Progenitor cell of endocrine pancreas (in vitro differentiated cells): ENCODE data around the gene MVK. TPM values are rescaled to one million over a fixed set of nuclear protein-coding genes. Genes with fewer than 3 reads are reported as not detected.

Experiments
- DNase-seq: peaks from one replicate; pipeline ENCODE4 v3.0.0; 2021; ENCODE audit warnings: low spot score; ENCODE audit not compliant: unreplicated experiment
- H3K27ac Mint-ChIP-seq: 2 replicates; pipeline ENCODE4 v1.8.0; 2021; ENCODE audit warnings: mild to moderate bottlenecking, moderate library complexity, mixed read lengths
- H3K27me3 Mint-ChIP-seq: 2 replicates; pipeline ENCODE4 v1.8.0; 2021; ENCODE audit warnings: mixed read lengths
- H3K36me3 Mint-ChIP-seq: 2 replicates; pipeline ENCODE4 v1.8.0; 2022; ENCODE audit warnings: mixed read lengths; ENCODE audit not compliant: insufficient read depth
- H3K4me1 Mint-ChIP-seq: 2 replicates; pipeline ENCODE4 v1.8.0; 2021; ENCODE audit warnings: low read depth, mixed read lengths
- H3K4me3 Mint-ChIP-seq: 2 replicates; pipeline ENCODE4 v1.8.0; 2021; ENCODE audit warnings: low read depth, mild to moderate bottlenecking, moderate library complexity, mixed read lengths
- H3K9me3 Mint-ChIP-seq: 2 replicates; pipeline ENCODE4 v1.8.0; 2021; ENCODE audit warnings: low read depth, mixed read lengths
- CTCF ChIP-seq: fragments of 200-600 bp; sonication (generic); IDR thresholded peaks from one replicate; pipeline ENCODE4 v1.5.0; 2021; ENCODE audit warnings: antibody characterized with exemption, mild to moderate bottlenecking; ENCODE audit not compliant: unreplicated experiment
- total RNA-seq: library from RNA; stranded (reverse); gene quantifications from 2 replicates; pipeline ENCODE4 v1.2.1, GENCODE V29; 2021

MVK gene
- total RNA-seq, 1 donor from 2014 or later, result 33.3 TPM

DNA sequence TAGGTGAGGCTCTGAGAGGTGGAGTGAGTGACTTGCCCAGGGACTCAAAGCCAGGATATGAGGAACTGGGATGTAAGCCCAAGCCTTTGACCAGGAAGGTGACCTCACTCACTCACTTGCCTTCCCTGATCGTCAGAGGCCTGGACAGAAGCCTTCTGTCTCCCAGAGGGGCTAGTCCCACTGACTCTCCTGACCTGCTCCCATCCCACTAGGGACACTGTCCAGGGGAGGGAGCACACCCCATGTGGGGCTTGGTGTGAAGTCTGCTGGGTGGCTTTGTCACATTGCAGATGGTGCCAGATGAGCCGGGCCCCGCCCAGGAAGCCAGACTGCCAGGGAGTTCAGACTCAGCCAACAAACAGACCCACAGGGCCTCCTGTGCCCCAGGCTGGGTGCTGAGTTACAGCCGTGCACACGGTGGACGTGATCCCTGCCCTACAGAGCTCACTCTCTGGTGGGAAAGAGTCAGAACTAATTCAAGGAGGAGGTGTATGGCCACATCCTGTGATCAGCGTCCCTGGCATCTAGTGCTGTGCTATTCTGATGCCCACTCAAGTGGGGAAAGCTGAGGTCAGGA is 28.6 kb upstream of the MVK start:
- Mint-ChIP-seq H3K4me1 (peaks cover 4% of the 10 kb centered on the region), H3K27me3 (peaks cover 30% of the 10 kb centered on the region), H3K4me3 (no peak overlapping the region), H3K36me3 (no peaks in the 10 kb centered on the region), H3K9me3 (no peaks in the 10 kb centered on the region), H3K27ac (no peak overlapping the region)
- no peak for DNase-seq
- TF ChIP-seq CTCF, result no peak

- Mint-ChIP-seq H3K27me3 (peaks cover 31% of the 10 kb centered on the region), H3K4me1 (peaks cover 4% of the 10 kb centered on the region), H3K9me3 (no peaks in the 10 kb centered on the region), H3K4me3 (no peak overlapping the region), H3K36me3 (no peaks in the 10 kb centered on the region), H3K27ac (no peak overlapping the region)
- no peak for TF ChIP-seq CTCF
- DNase-seq, result no peak
These were observed 27.8 kb upstream of the MVK start for GRCh38 chr12:109545826-109546225.

- no peak for TF ChIP-seq CTCF
- no peaks in the 10 kb centered on the region for H3K9me3 Mint-ChIP-seq
- H3K36me3 Mint-ChIP-seq, result no peaks in the 10 kb centered on the region
- H3K4me1 Mint-ChIP-seq, result peaks cover 4% of the 10 kb centered on the region
- peaks cover 31% of the 10 kb centered on the region for H3K27me3 Mint-ChIP-seq
- H3K4me3 Mint-ChIP-seq, result no peak overlapping the region
- no peak overlapping the region for H3K27ac Mint-ChIP-seq
- no peak for DNase-seq
These were observed 26.3 kb upstream of the MVK start for GRCh38 chr12:109547286-109547685.

- H3K4me3 Mint-ChIP-seq, result no peak overlapping the region
- no peak for TF ChIP-seq CTCF
- H3K27ac Mint-ChIP-seq, result no peak overlapping the region
These were observed 25.3 kb upstream of the MVK start for GRCh38 chr12:109548258-109548657.

GRCh38 chr12:109549613-109550270 is 23.9 kb upstream of the MVK start:
- no peak overlapping the region for H3K27ac Mint-ChIP-seq
- DNase-seq, result no peak
- no peak overlapping the region for H3K4me3 Mint-ChIP-seq
- H3K27me3 Mint-ChIP-seq, result peaks cover 43% of the 10 kb centered on the region
- H3K36me3 Mint-ChIP-seq, result no peaks in the 10 kb centered on the region
- TF ChIP-seq CTCF, result no peak
- H3K4me1 Mint-ChIP-seq, result peaks cover 7% of the 10 kb centered on the region
- H3K9me3 Mint-ChIP-seq, result no peaks in the 10 kb centered on the region

More at GRCh38 chr12:109548258-109548657, 25.3 kb upstream of the MVK start:
- peaks cover 4% of the 10 kb centered on the region for H3K4me1 Mint-ChIP-seq
- peaks cover 37% of the 10 kb centered on the region for H3K27me3 Mint-ChIP-seq
- no peaks in the 10 kb centered on the region for H3K36me3 Mint-ChIP-seq
- H3K9me3 Mint-ChIP-seq, result no peaks in the 10 kb centered on the region
- no peak for DNase-seq
